ENCODE results near the gene SMURF2. TPM values are rescaled to one million over a fixed set of nuclear protein-coding genes. Genes with fewer than 3 reads are reported as not detected.

Gene SMURF2
- total and polyA plus RNA-seq, 9 of the 15 experiments (the other 6 are each of a cell fraction or from before 2014, with no cell fraction given): 3.8 to 22.0 (median 14.8) TPM

DNA sequence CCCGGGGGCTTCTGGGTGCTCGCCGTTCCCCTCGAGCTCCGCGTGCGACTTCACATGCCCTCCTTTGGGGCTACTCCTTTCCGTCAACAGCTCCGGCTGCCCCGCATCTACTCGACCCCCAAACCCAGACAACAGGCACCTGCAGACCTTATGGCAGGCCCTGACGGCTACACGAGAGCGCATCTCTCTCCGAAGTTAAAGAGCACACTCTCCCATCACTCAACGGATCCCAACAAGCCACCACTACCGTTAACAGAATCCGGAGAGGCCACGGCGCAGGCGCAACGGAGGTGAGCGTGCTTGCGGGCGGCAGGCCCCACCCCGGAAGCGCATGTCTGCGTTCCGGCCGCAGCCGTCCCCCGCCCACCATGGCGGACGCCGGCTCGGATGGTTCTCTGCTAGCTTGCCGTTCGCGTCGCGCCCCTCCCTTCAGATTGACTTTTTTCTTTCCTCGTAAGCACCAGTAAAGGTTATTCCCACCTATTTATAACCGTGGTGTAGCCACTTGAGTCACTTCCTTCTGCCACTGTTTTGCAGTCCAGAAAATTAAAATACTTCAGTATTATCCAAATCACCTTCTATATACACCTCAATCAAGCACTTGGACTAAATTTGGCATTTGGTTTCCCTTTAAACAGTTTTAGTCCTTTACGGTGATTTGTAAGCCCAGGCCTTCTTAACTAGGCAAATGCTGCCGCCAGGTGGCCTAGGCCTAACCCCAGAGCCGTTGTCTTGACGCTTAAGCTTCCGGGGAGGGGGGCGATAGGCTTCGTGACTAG is 165.1 kb downstream of the SMURF2 start, which contains the start of gene POLG2 (continued):
- TF ChIP-seq, protein P1, sequence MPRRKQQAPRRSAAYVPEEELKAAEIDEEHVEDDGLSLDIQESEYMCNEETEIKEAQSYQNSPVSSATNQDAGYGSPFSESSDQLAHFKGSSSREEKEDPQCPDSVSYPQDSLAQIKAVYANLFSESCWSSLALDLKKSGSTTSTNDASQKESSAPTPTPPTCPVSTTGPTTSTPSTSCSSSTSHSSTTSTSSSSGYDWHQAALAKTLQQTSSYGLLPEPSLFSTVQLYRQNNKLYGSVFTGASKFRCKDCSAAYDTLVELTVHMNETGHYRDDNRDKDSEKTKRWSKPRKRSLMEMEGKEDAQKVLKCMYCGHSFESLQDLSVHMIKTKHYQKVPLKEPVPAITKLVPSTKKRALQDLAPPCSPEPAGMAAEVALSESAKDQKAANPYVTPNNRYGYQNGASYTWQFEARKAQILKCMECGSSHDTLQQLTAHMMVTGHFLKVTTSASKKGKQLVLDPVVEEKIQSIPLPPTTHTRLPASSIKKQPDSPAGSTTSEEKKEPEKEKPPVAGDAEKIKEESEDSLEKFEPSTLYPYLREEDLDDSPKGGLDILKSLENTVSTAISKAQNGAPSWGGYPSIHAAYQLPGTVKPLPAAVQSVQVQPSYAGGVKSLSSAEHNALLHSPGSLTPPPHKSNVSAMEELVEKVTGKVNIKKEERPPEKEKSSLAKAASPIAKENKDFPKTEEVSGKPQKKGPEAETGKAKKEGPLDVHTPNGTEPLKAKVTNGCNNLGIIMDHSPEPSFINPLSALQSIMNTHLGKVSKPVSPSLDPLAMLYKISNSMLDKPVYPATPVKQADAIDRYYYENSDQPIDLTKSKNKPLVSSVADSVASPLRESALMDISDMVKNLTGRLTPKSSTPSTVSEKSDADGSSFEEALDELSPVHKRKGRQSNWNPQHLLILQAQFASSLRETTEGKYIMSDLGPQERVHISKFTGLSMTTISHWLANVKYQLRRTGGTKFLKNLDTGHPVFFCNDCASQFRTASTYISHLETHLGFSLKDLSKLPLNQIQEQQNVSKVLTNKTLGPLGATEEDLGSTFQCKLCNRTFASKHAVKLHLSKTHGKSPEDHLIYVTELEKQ (CRISPR knock-in tag; IDR thresholded peaks at IDR 0.05): 0 out of 2 replicates have a peak, but pooled peaks have one; percentile 44
- TF ChIP-seq, protein P2, sequence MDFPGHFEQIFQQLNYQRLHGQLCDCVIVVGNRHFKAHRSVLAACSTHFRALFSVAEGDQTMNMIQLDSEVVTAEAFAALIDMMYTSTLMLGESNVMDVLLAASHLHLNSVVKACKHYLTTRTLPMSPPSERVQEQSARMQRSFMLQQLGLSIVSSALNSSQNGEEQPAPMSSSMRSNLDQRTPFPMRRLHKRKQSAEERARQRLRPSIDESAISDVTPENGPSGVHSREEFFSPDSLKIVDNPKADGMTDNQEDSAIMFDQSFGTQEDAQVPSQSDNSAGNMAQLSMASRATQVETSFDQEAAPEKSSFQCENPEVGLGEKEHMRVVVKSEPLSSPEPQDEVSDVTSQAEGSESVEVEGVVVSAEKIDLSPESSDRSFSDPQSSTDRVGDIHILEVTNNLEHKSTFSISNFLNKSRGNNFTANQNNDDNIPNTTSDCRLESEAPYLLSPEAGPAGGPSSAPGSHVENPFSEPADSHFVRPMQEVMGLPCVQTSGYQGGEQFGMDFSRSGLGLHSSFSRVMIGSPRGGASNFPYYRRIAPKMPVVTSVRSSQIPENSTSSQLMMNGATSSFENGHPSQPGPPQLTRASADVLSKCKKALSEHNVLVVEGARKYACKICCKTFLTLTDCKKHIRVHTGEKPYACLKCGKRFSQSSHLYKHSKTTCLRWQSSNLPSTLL (IDR thresholded peaks at IDR 0.05): no peak
- TF ChIP-seq BRCA1 (IDR thresholded peaks at IDR 0.05): no peak
- no peak for TF ChIP-seq BRCA1 (CRISPR knock-in tag; IDR thresholded peaks at IDR 0.05)
- no peak for TF ChIP-seq ZFP30 (CRISPR knock-in tag; IDR thresholded peaks at IDR 0.05; ENCODE audit: borderline replicate concordance)
- TF ChIP-seq TCF7L2 (IDR thresholded peaks at IDR 0.05; ENCODE audit: low read depth, low read length): no peak
- TF ChIP-seq MTF1 (CRISPR knock-in tag; IDR thresholded peaks at IDR 0.05; ENCODE audit: borderline replicate concordance): no peak
- no peak for TF ChIP-seq HIVEP1 (CRISPR knock-in tag; IDR thresholded peaks at IDR 0.05)
- no peak for TF ChIP-seq ZSCAN32 (CRISPR knock-in tag; IDR thresholded peaks at IDR 0.05)
- TF ChIP-seq STAG1 (CRISPR knock-in tag; IDR thresholded peaks at IDR 0.05; ENCODE audit: borderline replicate concordance): no peak
- TF ChIP-seq CHD4 (IDR thresholded peaks at IDR 0.05; ENCODE audit: insufficient read depth, insufficient replicate concordance, low read depth, low read length, poor library complexity, severe bottlenecking): no peak
- TF ChIP-seq, protein P3, sequence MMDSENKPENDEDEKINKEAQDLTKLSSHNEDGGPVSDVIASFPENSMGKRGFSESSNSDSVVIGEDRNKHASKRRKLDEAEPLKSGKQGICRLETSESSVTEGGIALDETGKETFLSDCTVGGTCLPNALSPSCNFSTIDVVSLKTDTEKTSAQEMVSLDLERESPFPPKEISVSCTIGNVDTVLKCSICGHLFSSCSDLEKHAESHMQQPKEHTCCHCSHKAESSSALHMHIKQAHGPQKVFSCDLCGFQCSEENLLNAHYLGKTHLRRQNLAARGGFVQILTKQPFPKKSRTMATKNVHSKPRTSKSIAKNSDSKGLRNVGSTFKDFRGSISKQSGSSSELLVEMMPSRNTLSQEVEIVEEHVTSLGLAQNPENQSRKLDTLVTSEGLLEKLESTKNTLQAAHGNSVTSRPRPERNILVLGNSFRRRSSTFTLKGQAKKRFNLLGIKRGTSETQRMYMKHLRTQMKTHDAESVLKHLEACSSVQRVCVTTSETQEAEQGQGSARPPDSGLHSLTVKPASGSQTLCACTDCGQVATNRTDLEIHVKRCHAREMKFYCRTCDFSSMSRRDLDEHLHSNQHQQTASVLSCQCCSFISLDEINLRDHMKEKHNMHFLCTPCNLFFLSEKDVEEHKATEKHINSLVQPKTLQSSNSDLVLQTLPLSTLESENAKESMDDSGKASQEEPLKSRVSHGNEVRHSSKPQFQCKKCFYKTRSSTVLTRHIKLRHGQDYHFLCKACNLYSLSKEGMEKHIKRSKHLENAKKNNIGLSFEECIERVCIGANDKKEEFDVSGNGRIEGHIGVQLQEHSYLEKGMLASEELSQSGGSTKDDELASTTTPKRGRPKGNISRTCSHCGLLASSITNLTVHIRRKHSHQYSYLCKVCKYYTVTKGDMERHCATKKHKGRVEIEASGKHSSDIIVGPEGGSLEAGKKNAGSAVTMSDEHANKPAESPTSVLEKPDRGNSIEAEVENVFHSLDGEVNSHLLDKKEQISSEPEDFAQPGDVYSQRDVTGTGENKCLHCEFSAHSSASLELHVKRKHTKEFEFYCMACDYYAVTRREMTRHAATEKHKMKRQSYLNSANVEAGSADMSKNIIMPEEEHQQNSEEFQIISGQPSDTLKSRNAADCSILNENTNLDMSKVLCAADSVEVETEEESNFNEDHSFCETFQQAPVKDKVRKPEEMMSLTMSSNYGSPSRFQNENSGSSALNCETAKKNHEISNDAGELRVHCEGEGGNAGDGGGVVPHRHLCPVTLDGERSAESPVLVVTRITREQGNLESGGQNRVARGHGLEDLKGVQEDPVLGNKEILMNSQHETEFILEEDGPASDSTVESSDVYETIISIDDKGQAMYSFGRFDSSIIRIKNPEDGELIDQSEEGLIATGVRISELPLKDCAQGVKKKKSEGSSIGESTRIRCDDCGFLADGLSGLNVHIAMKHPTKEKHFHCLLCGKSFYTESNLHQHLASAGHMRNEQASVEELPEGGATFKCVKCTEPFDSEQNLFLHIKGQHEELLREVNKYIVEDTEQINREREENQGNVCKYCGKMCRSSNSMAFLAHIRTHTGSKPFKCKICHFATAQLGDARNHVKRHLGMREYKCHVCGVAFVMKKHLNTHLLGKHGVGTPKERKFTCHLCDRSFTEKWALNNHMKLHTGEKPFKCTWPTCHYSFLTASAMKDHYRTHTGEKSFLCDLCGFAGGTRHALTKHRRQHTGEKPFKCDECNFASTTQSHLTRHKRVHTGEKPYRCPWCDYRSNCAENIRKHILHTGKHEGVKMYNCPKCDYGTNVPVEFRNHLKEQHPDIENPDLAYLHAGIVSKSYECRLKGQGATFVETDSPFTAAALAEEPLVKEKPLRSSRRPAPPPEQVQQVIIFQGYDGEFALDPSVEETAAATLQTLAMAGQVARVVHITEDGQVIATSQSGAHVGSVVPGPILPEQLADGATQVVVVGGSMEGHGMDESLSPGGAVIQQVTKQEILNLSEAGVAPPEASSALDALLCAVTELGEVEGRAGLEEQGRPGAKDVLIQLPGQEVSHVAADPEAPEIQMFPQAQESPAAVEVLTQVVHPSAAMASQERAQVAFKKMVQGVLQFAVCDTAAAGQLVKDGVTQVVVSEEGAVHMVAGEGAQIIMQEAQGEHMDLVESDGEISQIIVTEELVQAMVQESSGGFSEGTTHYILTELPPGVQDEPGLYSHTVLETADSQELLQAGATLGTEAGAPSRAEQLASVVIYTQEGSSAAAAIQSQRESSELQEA (IDR thresholded peaks at IDR 0.05; ENCODE audit: low read depth): no peak
- TF ChIP-seq ZNF3 (CRISPR knock-in tag; IDR thresholded peaks at IDR 0.05): peak; percentile 41; the same call in 1 of the 2 replicates

All from K562 (cell line).